Psoas muscle (tissue), 8 donors: ENCODE results near the gene BCL11B. TPM values are rescaled to one million over a fixed set of nuclear protein-coding genes. Genes with fewer than 3 reads are reported as not detected.

ENCODE experiments used
- ATAC-seq, 4 donors: fragments of 200-7000 bp; cut with Tn5 transposase; one replicate each; pipeline ENCODE4 v1.9.1; 2020; ENCODE audit warnings: moderate library complexity in 3 of 4, mild to moderate bottlenecking in 2 of 4
- DNase-seq, 2 donors: peaks; one replicate each; pipeline ENCODE4 v3.0.0-alpha.2; 2020
- H3K27ac ChIP-seq: fragments of 200-600 bp; one replicate; pipeline ENCODE4 v1.8.0; 2022
- H3K27me3 ChIP-seq, 3 donors: fragments of 200-600 bp in 1 of 3; one replicate each; pipeline versions ENCODE4 v1.6.1 to v1.8.0; 2013 to 2022; ENCODE audit warnings: low read length in 2 of 3, mild to moderate bottlenecking in 2 of 3, moderate library complexity in 1 of 3; ENCODE audit not compliant: insufficient read depth in 3 of 3
- H3K36me3 ChIP-seq, 2 donors: fragments of 200-600 bp in 1 of 2; one replicate each; pipeline versions ENCODE4 v1.6.1 to v1.8.0; 2013 to 2022; ENCODE audit warnings: low read depth in 1 of 2, mild to moderate bottlenecking in 1 of 2, moderate library complexity in 1 of 2; ENCODE audit not compliant: insufficient read depth in 1 of 2
- H3K4me1 ChIP-seq: fragments of 200-600 bp; one replicate; pipeline ENCODE4 v1.8.0; 2022
- H3K4me3 ChIP-seq: fragments of 200-600 bp; one replicate; pipeline ENCODE4 v1.8.0; 2022; ENCODE audit warnings: mild to moderate bottlenecking
- H3K9me3 ChIP-seq: fragments of 200-600 bp; one replicate; pipeline ENCODE4 v1.8.0; 2022
- CTCF ChIP-seq: fragments of 200-600 bp; IDR thresholded peaks from one replicate; pipeline ENCODE4 v1.8.0; 2022; ENCODE audit warnings: antibody characterized with exemption
- WGBS, 3 donors: extraction: QIAGEN DNeasy Blood & Tissue Kit; methylation state at CpG; one replicate each; pipeline versions ENCODE4 v1.1.6 to v1.1.7; 2013; 5-methylcytosine and 5-hydroxymethylcytosine counted together
- intact Hi-C, 2 donors: fragments of 100-400 bp; cut with DNase I; formaldehyde crosslinking; loops; one replicate each; pipeline versions ENCODE4 v1.11.0 to v1.14.2; 2022
- polyA plus RNA-seq, 3 donors: library from polyadenylated mRNA; stranded (reverse); fragments of 200-250 nt; gene quantifications; one replicate each; pipeline ENCODE4 v1.2.3, GENCODE V29; 2013
- total RNA-seq, 4 donors: library from RNA; stranded (reverse); fragmentation: NEBNext Ultra II Directional in 2 of 4; extraction: Animal tissue kit (Norgen Biotek cat#: 25700) in 2 of 4; gene quantifications; one replicate each; pipeline versions ENCODE4 v1.2.1 to v1.2.4, GENCODE V29; 2021 to 2023
- donor health status: healthy with polysubstance abuse.
- donor health status: DM: no; HTN: no; CAD: no; lungs with moderate emphysema.
- donor health status: Bipolar disorder and iron deficiency.
- donor health status: healthy.
- donor health status: DM: yes; HTN: yes; CAD: no.
- donor health status: DM: no; HTN: no; CAD: no.
- donor health status: DM: no; HTN: no; CAD: no.
- donor health status: DM: yes; HTN: yes; CAD: no.

The BCL11B gene
- total and polyA plus RNA-seq, 7 donors, result 0.01 to 0.34 (median 0.15) TPM; not detected in 2

- peaks cover 10 to 88% (median 39%) of the 10 kb centered on the region in 3 donors for H3K27me3 ChIP-seq
- no peak for DNase-seq
- intact Hi-C loops, result no loop called here
- no peak for TF ChIP-seq CTCF
- H3K27ac ChIP-seq, result no peak overlapping the region
- H3K4me1 ChIP-seq, result peaks cover 12% of the 10 kb centered on the region
- no peak overlapping the region for H3K4me3 ChIP-seq
- no peaks in the 10 kb centered on the region for H3K36me3 ChIP-seq
- no peaks in the 10 kb centered on the region for H3K9me3 ChIP-seq
- WGBS, 3 donors, result 3 to 4% (median 3%) methylated on average over 49 to 53 of the region's 53 CpGs
- ATAC-seq, result peak in 2 of 4 donors; percentile 11 to 15
Measured at GRCh38 chr14:99272899-99273765, 1.1 kb upstream of the BCL11B start.

- intact Hi-C loops, result no loop called here
- H3K36me3 ChIP-seq, result no peaks in the 10 kb centered on the region
- no peak overlapping the region for H3K27ac ChIP-seq
- H3K27me3 ChIP-seq, result peaks cover 13 to 90% (median 39%) of the 10 kb centered on the region in 3 donors
- H3K4me3 ChIP-seq, result peak overlapping the region; percentile 58
- TF ChIP-seq CTCF, result no peak
- no peak for ATAC-seq
- peaks cover 12% of the 10 kb centered on the region for H3K4me1 ChIP-seq
- no peak for DNase-seq
- H3K9me3 ChIP-seq, result no peaks in the 10 kb centered on the region
- 2 to 3% (median 3%) methylated on average over 10 of the region's 10 CpGs for WGBS, 3 donors
Measured at GRCh38 chr14:99272632-99272898, 568 bp upstream of the BCL11B start.

- intact Hi-C loops, result no loop called here
- ATAC-seq, result no peak
- Histone ChIP-seq H3K9me3 (no peaks in the 10 kb centered on the region), H3K4me3 (peak overlapping the region; percentile 58), H3K27me3 (peaks cover 13 to 97% (median 39%) of the 10 kb centered on the region in 3 donors), H3K36me3 (no peaks in the 10 kb centered on the region), H3K27ac (no peak overlapping the region), H3K4me1 (peaks cover 12% of the 10 kb centered on the region)
- DNase-seq, result no peak
- WGBS, 3 donors, result 1 to 2% (median 2%) methylated on average over 28 to 32 of the region's 32 CpGs
- no peak for TF ChIP-seq CTCF
Measured at GRCh38 chr14:99271221-99271941, 616 bp downstream of the BCL11B start.

GRCh38 chr14:99270458-99271220 is 1.4 kb downstream of the BCL11B start:
- peak overlapping the region; percentile 58 for H3K4me3 ChIP-seq
- peaks cover 13 to 94% (median 39%) of the 10 kb centered on the region in 3 donors for H3K27me3 ChIP-seq
- H3K4me1 ChIP-seq, result peaks cover 12% of the 10 kb centered on the region
- no peaks in the 10 kb centered on the region for H3K36me3 ChIP-seq
- TF ChIP-seq CTCF, result no peak
- H3K9me3 ChIP-seq, result no peaks in the 10 kb centered on the region
- H3K27ac ChIP-seq, result no peak overlapping the region
- intact Hi-C loops, result no loop called here
- ATAC-seq (no peak), DNase-seq (no peak)
- WGBS, 3 donors, result 1% methylated on average over 33 to 79 of the region's 80 CpGs
